ENCODE measurements around the gene TNFRSF19.

Gene TNFRSF19

GRCh38 chr13:23600534-23600933 lies 30.3 kb downstream of the TNFRSF19 start:
- DNase-seq (ENCODE audit: low read depth in 1 of 2, low spot score in 1 of 2) = no peak

- no peak for DNase-seq (ENCODE audit: low read depth in 1 of 2, low spot score in 1 of 2)
Measured at GRCh38 chr13:23605831-23606230, 35.6 kb downstream of the TNFRSF19 start.

GRCh38 chr13:23608138-23608537 lies 37.9 kb downstream of the TNFRSF19 start:
- no peak for DNase-seq (ENCODE audit: low read depth in 1 of 2, low spot score in 1 of 2)

DNA sequence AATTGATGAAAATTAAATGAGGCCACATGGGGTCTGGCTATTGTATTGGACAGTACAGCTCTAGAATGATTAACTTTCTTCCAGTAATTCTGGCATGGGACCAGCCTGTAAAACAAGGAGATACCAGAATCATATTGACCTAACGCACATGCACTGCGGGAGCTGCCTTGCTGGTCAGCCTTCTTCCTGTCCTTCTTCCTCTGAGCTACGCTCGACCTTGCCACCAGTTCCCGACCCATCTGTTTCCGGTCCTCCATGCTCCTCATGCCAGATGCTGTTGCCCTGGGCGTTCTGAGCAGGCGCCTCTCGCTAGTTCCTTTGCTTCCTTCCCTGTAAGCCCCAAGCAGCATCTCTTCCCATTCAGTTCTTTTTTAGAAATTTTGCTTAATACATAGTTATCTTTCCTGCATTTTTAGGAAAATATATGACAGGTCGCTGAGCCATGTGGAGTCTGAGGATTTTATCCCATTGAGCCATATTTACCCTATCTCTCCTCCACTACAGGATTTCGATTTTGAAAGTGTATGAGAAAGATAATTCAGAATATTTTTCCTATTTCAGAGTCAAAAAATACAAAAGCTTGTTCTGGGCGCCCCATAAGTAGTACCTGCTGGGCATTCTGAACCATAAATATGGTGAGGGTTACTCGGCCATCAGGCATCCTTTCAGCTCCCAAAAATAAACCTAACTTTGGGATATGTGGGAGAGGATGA lies 38.6 kb downstream of the TNFRSF19 start:
- DNase-seq (ENCODE audit: low read depth in 1 of 2, low spot score in 1 of 2) = no peak

GRCh38 chr13:23609414-23609760 lies 39.2 kb downstream of the TNFRSF19 start:
- DNase-seq (ENCODE audit: low read depth in 1 of 2, low spot score in 1 of 2) = no peak

- no peak for DNase-seq (ENCODE audit: low read depth in 1 of 2, low spot score in 1 of 2)
Measured at GRCh38 chr13:23609874-23610576, 39.8 kb downstream of the TNFRSF19 start.

DNA sequence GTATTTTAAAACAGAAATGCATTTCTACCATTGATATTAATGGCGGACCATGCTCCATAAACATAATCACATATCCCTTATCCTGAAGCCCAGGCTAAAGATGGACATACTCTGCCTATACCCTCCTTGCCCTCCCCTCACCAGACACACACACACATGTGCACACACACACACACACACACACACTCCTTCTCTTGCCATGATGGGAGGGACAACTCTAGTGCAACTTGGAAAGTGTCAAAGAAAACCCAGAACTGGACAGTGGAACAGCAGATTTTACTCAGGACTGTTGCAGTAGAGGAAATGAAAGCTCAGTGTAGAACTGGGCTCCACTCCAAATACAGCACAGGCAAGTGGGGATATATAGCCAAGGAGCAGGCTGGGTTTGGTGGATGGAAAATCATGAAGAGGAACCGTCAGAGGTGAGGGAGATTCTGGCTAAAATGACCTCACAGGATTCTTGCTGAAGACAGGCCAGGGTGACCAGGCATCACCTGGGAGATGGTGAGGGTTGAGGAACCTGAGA lies 40.8 kb downstream of the TNFRSF19 start:
- no peak for DNase-seq (ENCODE audit: low read depth in 1 of 2, low spot score in 1 of 2)

GRCh38 chr13:23612182-23612581 lies 42.0 kb downstream of the TNFRSF19 start:
- DNase-seq (ENCODE audit: low read depth in 1 of 2, low spot score in 1 of 2) = no peak

GRCh38 chr13:23612731-23613130 lies 42.5 kb downstream of the TNFRSF19 start:
- no peak for DNase-seq (ENCODE audit: low read depth in 1 of 2, low spot score in 1 of 2)

GRCh38 chr13:23613596-23613995 lies 43.4 kb downstream of the TNFRSF19 start:
- DNase-seq (ENCODE audit: low read depth in 1 of 2, low spot score in 1 of 2) = no peak

GRCh38 chr13:23615395-23616081 lies 45.3 kb downstream of the TNFRSF19 start:
- no peak for DNase-seq (ENCODE audit: low read depth in 1 of 2, low spot score in 1 of 2)

- DNase-seq (ENCODE audit: low read depth in 1 of 2, low spot score in 1 of 2) = no peak
Measured at GRCh38 chr13:23616228-23616627, 46.0 kb downstream of the TNFRSF19 start.

GRCh38 chr13:23617551-23618024 lies 47.4 kb downstream of the TNFRSF19 start:
- no peak for DNase-seq (ENCODE audit: low read depth in 1 of 2, low spot score in 1 of 2)

- no peak for DNase-seq (ENCODE audit: low read depth in 1 of 2, low spot score in 1 of 2)
Measured at GRCh38 chr13:23618341-23618740, 48.1 kb downstream of the TNFRSF19 start.

DNA sequence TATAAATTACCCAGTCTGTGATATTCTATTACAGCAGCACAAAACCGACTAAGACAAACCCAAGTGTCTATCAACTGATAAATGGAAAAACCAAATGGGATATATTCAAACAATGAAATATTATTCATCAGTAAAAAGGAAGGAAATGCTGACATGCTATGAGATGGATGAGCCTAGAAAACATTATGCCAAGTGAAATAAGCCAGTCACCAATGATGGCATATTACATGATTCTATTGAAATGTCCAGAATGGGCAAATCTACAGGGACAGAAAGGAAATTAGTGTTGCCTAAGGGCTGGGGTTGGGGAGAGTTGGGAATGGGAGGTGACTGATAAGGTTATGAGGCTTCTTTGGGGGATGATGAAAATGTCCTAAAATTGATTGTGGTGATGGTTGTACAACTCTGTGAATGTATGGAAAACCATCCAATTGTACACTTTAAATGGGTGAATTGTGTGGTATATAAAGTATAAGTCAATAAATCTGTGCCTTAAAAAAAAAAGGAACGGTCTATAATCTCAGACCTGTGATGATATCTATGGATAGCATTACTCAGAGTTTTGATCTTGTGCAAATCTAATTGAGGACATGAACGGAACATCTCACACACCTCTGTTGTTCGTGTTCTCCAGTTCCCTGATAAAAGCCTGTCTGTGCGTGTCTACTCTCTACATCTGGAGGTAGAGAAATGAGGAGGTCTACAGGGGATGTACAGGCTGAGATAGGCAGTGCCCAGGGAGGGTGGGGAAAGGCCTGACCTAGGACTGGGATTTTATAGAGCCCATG lies 49.0 kb downstream of the TNFRSF19 start:
- DNase-seq (ENCODE audit: low read depth in 1 of 2, low spot score in 1 of 2) = no peak

GRCh38 chr13:23620211-23620610 lies 50.0 kb downstream of the TNFRSF19 start:
- DNase-seq (ENCODE audit: low read depth in 1 of 2, low spot score in 1 of 2) = no peak

DNA sequence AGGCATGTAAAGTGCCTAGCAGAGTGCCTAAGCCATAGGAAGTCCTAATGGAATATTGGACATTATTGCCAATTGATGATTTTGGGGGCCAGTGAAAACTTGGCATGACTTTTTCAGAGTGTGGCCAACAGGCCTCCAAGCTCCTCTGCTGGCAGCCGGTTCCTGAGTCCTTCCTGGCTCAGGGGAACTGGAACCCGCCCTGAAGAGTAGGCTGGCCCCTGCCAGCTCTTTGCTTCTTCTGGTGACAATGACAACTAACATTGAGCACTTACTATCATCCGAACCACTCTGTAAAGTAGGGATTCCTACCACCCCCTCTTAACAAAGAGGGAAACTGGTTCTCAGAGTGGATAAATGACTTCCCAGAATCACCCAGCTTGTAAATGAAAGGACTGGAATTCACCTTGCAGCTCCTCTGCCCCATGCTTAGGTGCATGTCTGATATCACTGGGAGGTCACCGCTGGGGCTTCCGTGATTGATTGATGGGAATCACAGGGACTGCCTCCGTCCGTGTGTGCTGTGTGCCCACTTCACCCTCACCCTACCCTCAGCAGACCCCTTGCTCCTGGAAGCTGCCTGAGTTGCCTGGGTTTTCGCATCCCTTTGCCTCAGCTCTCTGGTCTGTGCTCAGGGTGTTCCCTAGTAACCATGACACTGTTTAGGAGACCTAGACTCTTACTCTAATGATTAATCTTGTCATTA lies 50.6 kb downstream of the TNFRSF19 start:
- DNase-seq (ENCODE audit: low read depth in 1 of 2, low spot score in 1 of 2) = no peak

DNA sequence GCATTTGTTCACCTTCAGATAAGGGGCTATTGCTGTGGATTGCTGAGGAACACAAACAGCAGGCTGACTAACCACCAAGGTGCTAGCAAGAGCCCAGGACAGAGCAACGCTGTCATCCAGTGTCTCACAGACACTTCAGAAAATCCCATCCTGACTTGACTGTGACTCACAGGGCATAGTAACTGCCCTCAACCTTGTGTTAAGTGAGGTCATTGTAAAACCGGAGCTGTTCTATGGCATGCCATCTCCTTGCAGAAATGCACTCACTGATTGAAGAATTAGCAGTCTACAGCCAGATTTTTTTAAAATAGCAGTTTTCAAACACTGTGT lies 51.1 kb downstream of the TNFRSF19 start:
- DNase-seq (ENCODE audit: low read depth in 1 of 2, low spot score in 1 of 2) = no peak

DNA sequence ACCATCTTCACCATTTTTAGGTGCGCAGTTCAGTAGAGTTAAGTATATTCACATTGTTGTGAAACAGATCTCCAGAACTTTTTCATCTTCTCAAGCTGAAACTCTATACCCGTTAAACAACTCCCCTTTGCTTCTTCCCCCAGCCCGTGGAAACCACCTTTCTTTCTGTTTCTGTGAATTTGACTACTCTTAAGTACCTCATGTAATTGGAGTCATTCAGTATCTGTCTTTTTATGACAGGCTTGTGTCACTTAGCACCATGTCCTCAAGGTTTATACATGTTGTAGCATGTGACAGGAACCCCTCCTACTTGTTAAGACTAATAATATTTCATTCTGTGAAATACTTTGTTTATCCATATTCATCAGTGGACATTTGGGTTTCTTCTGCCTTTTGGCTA lies 52.8 kb downstream of the TNFRSF19 start:
- no peak for DNase-seq (ENCODE audit: low read depth in 1 of 2, low spot score in 1 of 2)

DNA sequence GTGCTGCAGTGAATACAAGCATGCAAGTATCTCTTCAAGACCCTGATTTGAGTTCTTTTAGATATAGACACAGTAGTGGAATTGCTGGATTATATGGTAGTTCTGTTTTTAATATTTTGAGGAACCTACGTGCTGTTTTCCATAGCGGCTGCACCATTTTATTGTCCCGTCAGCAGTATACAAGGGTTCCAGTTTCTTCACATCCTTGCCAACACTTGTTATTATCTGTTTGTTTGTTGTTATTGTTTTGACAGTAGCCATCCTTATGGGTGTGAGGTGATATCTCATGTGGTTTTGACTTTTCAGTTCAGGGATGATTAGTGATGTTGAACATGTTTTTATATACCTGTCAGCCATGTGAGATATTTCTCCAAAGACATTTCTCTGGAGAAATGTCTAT lies 53.2 kb downstream of the TNFRSF19 start:
- no peak for DNase-seq (ENCODE audit: low read depth in 1 of 2, low spot score in 1 of 2)

DNA sequence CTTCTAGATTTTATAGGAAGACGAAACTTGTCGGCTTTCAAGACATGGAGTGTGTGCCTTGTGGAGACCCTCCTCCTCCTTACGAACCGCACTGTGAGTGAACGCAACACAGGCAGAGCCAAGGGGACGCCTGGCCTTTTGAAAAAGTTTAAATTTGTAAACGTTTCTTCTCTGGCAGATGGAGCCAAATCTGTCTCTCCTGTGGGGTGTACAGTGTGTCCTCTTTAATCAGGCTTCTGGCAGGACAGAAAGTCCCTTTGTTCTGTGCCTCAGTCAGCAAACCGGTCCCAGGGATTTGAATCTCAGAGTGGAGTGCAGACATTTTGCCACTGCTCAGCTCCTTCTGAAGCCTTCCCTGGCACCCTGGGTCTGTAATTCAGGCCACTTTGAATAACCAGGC lies 56.5 kb downstream of the TNFRSF19 start:
- DNase-seq (ENCODE audit: low read depth in 1 of 2, low spot score in 1 of 2) = no peak

Measured in activated CD4-positive, alpha-beta T cell treated with anti-CD3 and anti-CD28 coated beads, Interleukin-2, amount 50 U/mL, for 24 hours (primary cell).